ENCODE results near the gene WDHD1. TPM values are rescaled to one million over a fixed set of nuclear protein-coding genes. Genes with fewer than 3 reads are reported as not detected.

The WDHD1 gene
- total and polyA plus RNA-seq, 10 donors, result 1.4 to 6.3 (median 3.8) TPM

- Histone ChIP-seq H3K27ac (no peak overlapping the region), H3K27me3 (replicated peaks in 1 of 7) (no peaks in the 10 kb centered on the region), H3K9me3 (no peaks in the 10 kb centered on the region), H3K36me3 (peaks cover 0 to 89% (median 17%) of the 10 kb centered on the region in 6 donors), H3K4me3 (no peak overlapping the region), H3K4me1 (peaks cover 8 to 89% (median 48%) of the 10 kb centered on the region in 6 donors)
- WGBS, 5 donors, result 87 to 95% (median 94%) methylated on average over 5 of the region's 5 CpGs
- no peak for DNase-seq
- intact Hi-C loops (cut with DNase I; ENCODE audit: low total_unique reads), result no loop called here
- no peak for TF ChIP-seq CTCF (IDR thresholded peaks at IDR 0.05 in 8 of 11, conservative IDR thresholded peaks at IDR 0.05 in 3 of 11)
- no peak for TF ChIP-seq POLR2A (IDR thresholded peaks at IDR 0.05)
- no peak for TF ChIP-seq POLR2AphosphoS5 (IDR thresholded peaks at IDR 0.05)
Observed at GRCh38 chr14:55057919-55058318, 31.0 kb upstream of the WDHD1 start.

- WGBS, 5 donors, result 96 to 99% (median 98%) methylated on average over 13 of the region's 13 CpGs
Observed at GRCh38 chr14:55054098-55054497, 27.2 kb upstream of the WDHD1 start.

GRCh38 chr14:55053500-55053899 lies 26.6 kb upstream of the WDHD1 start:
- WGBS, 5 donors, result 93 to 95% (median 93%) methylated on average over 7 of the region's 7 CpGs
- TF ChIP-seq POLR2AphosphoS5 (IDR thresholded peaks at IDR 0.05) (no peak), POLR2A (IDR thresholded peaks at IDR 0.05) (no peak), CTCF (IDR thresholded peaks at IDR 0.05 in 8 of 11, conservative IDR thresholded peaks at IDR 0.05 in 3 of 11) (no peak)
- H3K4me3 ChIP-seq, result peak overlapping the region in 3 of 8 donors; percentile 58 to 89 (median 62)
- peaks cover 0 to 48% (median 7%) of the 10 kb centered on the region in 6 donors for H3K36me3 ChIP-seq
- intact Hi-C loops (cut with DNase I; ENCODE audit: low total_unique reads), result no loop called here
- peaks cover 15 to 71% (median 51%) of the 10 kb centered on the region in 6 donors for H3K4me1 ChIP-seq
- H3K27ac ChIP-seq, result no peak overlapping the region
- no peaks in the 10 kb centered on the region for H3K27me3 ChIP-seq (replicated peaks in 1 of 7)
- no peaks in the 10 kb centered on the region for H3K9me3 ChIP-seq
- no peak for DNase-seq

More at GRCh38 chr14:55054098-55054497, 27.2 kb upstream of the WDHD1 start:
- Histone ChIP-seq H3K9me3 (no peaks in the 10 kb centered on the region), H3K27me3 (replicated peaks in 1 of 7) (no peaks in the 10 kb centered on the region), H3K4me3 (no peak overlapping the region), H3K36me3 (peaks cover 0 to 54% (median 7%) of the 10 kb centered on the region in 6 donors), H3K27ac (no peak overlapping the region), H3K4me1 (peaks cover 15 to 76% (median 51%) of the 10 kb centered on the region in 6 donors)
- TF ChIP-seq POLR2A (IDR thresholded peaks at IDR 0.05) (no peak), POLR2AphosphoS5 (IDR thresholded peaks at IDR 0.05) (no peak), CTCF (IDR thresholded peaks at IDR 0.05 in 8 of 11, conservative IDR thresholded peaks at IDR 0.05 in 3 of 11) (no peak)
- intact Hi-C loops (cut with DNase I; ENCODE audit: low total_unique reads), result no loop called here
- DNase-seq, result no peak

GRCh38 chr14:55053018-55053417 lies 26.1 kb upstream of the WDHD1 start:
- no peak for TF ChIP-seq POLR2AphosphoS5 (IDR thresholded peaks at IDR 0.05)
- no peak for TF ChIP-seq CTCF (IDR thresholded peaks at IDR 0.05 in 8 of 11, conservative IDR thresholded peaks at IDR 0.05 in 3 of 11)
- no peak for TF ChIP-seq POLR2A (IDR thresholded peaks at IDR 0.05)
- Histone ChIP-seq H3K9me3 (no peaks in the 10 kb centered on the region), H3K4me1 (peaks cover 15 to 66% (median 51%) of the 10 kb centered on the region in 6 donors), H3K36me3 (peaks cover 0 to 43% (median 3%) of the 10 kb centered on the region in 6 donors), H3K4me3 (peak overlapping the region in 5 of 8 donors; percentile 58 to 89 (median 72)), H3K27me3 (replicated peaks in 1 of 7) (no peaks in the 10 kb centered on the region), H3K27ac (peak overlapping the region in 5 of 8 donors; percentile 25 to 100 (median 99))
- no peak for DNase-seq
- 75 to 87% (median 83%) methylated on average over 6 of the region's 6 CpGs for WGBS, 5 donors
- intact Hi-C loops (cut with DNase I; ENCODE audit: low total_unique reads), result no loop called here
